ENCODE data around the gene GABRB1.

DNA sequence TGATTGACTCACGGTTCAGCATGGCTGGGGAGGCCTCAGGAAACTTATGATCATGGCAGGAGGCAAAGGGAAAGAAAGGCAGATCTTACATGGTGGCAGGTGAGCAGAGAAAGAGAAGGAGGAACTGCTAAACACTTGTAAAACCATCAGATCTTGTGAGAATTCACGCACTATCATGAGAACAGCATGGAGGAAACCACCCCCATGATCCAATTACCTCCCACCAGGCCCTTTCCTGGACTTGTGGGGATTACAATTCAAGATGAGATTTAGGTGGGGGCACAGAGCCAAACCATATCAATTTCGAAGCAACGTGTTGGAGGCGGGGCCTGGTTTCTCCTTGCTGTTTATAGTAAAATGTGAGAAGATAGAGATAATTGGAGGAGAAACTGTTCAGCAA, 167.4 kb downstream of the GABRB1 start:
- TF ChIP-seq, protein P1, sequence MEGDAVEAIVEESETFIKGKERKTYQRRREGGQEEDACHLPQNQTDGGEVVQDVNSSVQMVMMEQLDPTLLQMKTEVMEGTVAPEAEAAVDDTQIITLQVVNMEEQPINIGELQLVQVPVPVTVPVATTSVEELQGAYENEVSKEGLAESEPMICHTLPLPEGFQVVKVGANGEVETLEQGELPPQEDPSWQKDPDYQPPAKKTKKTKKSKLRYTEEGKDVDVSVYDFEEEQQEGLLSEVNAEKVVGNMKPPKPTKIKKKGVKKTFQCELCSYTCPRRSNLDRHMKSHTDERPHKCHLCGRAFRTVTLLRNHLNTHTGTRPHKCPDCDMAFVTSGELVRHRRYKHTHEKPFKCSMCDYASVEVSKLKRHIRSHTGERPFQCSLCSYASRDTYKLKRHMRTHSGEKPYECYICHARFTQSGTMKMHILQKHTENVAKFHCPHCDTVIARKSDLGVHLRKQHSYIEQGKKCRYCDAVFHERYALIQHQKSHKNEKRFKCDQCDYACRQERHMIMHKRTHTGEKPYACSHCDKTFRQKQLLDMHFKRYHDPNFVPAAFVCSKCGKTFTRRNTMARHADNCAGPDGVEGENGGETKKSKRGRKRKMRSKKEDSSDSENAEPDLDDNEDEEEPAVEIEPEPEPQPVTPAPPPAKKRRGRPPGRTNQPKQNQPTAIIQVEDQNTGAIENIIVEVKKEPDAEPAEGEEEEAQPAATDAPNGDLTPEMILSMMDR (IDR thresholded peaks at IDR 0.05; ENCODE audit: low read length): no peak
- no peak for TF ChIP-seq EZH2 (IDR thresholded peaks at IDR 0.05; ENCODE audit: borderline replicate concordance, low read length)
